Stomach (tissue), 9 donors: ENCODE data around the gene MYO16. TPM values are rescaled to one million over a fixed set of nuclear protein-coding genes. Genes with fewer than 3 reads are reported as not detected.

ENCODE experiments used
- DNase-seq, 2 donors: peaks; one replicate each; pipeline versions ENCODE4 v3.0.0 to v3.0.0-alpha.2; 2013 to 2019
- H3K27ac ChIP-seq, 5 donors: fragments of 200-600 bp in 4 of 5; sonication (generic) in 4 of 5; one replicate each; pipeline ENCODE4 v1.5.1; 2013 to 2019; ENCODE audit warnings: mild to moderate bottlenecking in 1 of 5, moderate library complexity in 1 of 5
- H3K27me3 ChIP-seq, 3 donors: fragments of 200-600 bp; sonication (generic); one replicate each; pipeline ENCODE4 v1.5.1; 2017 to 2019; ENCODE audit warnings: mixed run types in 1 of 3
- H3K36me3 ChIP-seq, 4 donors: fragments of 200-600 bp; sonication (generic); 1 replicate in 3 of 4; 2 replicates in 1 of 4; pipeline ENCODE4 v1.5.1; 2016 to 2019
- H3K4me1 ChIP-seq, 4 donors: fragments of 200-600 bp; sonication (generic); one replicate each; pipeline ENCODE4 v1.5.1; 2016 to 2019
- H3K4me3 ChIP-seq, 4 donors: fragments of 200-600 bp; sonication (generic) in 3 of 4; one replicate each; pipeline ENCODE4 v1.5.1; 2016 to 2019; ENCODE audit warnings: mild to moderate bottlenecking in 1 of 4
- H3K9me3 ChIP-seq, 4 donors: fragments of 200-600 bp; sonication (generic); one replicate each; pipeline ENCODE4 v1.5.1; 2016 to 2019
- EP300 ChIP-seq: sonication (generic); formaldehyde crosslinking; IDR thresholded peaks from one replicate; pipeline ENCODE4 v1.6.1; 2017; ENCODE audit warnings: antibody characterized with exemption
- POLR2A ChIP-seq, 4 donors: fragments of 450-650 bp; IDR thresholded peaks; one replicate each; pipeline ENCODE4 v1.6.1; 2016; ENCODE audit warnings: antibody characterized with exemption in 4 of 4, control low read depth in 2 of 4, mild to moderate bottlenecking in 1 of 4, moderate library complexity in 1 of 4
- POLR2AphosphoS5 ChIP-seq, 3 donors: sonication (generic); formaldehyde crosslinking; IDR thresholded peaks; one replicate each; pipeline ENCODE4 v1.6.1; 2016; ENCODE audit warnings: antibody characterized with exemption in 3 of 3
- WGBS, 5 donors: extraction: QIAGEN DNeasy Blood & Tissue Kit in 3 of 5; methylation state at CpG; one replicate each; pipeline versions ENCODE4 v1.1.5 to v1.1.7; 2013 to 2018; 5-methylcytosine and 5-hydroxymethylcytosine counted together
- intact Hi-C: fragments of 100-400 bp; cut with DNase I; formaldehyde crosslinking; loops from one replicate; pipeline ENCODE4 v1.15.1; 2023; ENCODE audit warnings: low total_unique reads
- polyA plus RNA-seq, 3 donors: library from polyadenylated mRNA; stranded (reverse); fragments of 200-250 nt; gene quantifications; one replicate each; pipeline ENCODE4 v1.2.3, GENCODE V29; 2013
- total RNA-seq, 5 donors: library from RNA; depleted of rRNA; stranded (reverse); fragments of >200 nt; gene quantifications; one replicate each; pipeline versions ENCODE4 v1.1.0 to v1.2.3, GENCODE V29; 2014 to 2016
- TF ChIP-seq, protein P1 (sequence below), 7 experiments: fragments of 450-650 bp in 4 of 7; fragments of 200-600 bp in 3 of 7; sonication (generic) in 3 of 7; IDR thresholded peaks; one replicate each; pipeline ENCODE4 v1.5.1; 2016 to 2019; ENCODE audit warnings: antibody characterized with exemption in 7 of 7, control low read depth in 2 of 7, mild to moderate bottlenecking in 1 of 7
- donor health status: healthy with polysubstance abuse.
- donor health status: Bipolar disorder and iron deficiency.
- donor health status: healthy.

The MYO16 gene
- total and polyA plus RNA-seq, 8 donors = under 0.01 to 1.8 (median 0.15) TPM; not detected in 3

DNA sequence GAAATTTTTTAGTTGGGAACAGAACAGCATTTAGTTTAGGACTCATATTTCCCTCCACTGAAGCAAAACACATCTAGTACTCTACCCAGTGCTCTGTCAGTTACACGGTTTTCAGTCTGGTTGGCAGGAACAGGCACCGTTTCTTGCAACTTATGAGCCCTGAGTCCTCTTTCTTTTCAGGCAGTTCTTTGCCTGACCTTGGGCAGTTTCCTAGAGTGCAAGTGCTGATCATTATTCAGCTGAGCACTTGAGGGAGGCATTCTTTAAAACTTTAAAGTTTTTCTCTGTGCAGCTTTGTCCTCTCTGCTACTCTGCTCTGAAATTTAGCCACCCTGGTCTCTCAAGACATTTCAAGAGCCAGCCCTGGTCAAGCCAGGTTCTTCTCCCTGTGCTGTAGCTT, 96.1 kb downstream of the MYO16 start:
- H3K36me3 ChIP-seq = no peaks in the 10 kb centered on the region
- WGBS, 5 donors = 66 to 82% (median 75%) methylated on average over 2 of the region's 2 CpGs
- H3K4me3 ChIP-seq = no peak overlapping the region
- no peaks in the 10 kb centered on the region for H3K27me3 ChIP-seq
- TF ChIP-seq POLR2A (IDR thresholded peaks at IDR 0.05) = no peak
- TF ChIP-seq POLR2AphosphoS5 (IDR thresholded peaks at IDR 0.05) = no peak
- TF ChIP-seq, protein P1, sequence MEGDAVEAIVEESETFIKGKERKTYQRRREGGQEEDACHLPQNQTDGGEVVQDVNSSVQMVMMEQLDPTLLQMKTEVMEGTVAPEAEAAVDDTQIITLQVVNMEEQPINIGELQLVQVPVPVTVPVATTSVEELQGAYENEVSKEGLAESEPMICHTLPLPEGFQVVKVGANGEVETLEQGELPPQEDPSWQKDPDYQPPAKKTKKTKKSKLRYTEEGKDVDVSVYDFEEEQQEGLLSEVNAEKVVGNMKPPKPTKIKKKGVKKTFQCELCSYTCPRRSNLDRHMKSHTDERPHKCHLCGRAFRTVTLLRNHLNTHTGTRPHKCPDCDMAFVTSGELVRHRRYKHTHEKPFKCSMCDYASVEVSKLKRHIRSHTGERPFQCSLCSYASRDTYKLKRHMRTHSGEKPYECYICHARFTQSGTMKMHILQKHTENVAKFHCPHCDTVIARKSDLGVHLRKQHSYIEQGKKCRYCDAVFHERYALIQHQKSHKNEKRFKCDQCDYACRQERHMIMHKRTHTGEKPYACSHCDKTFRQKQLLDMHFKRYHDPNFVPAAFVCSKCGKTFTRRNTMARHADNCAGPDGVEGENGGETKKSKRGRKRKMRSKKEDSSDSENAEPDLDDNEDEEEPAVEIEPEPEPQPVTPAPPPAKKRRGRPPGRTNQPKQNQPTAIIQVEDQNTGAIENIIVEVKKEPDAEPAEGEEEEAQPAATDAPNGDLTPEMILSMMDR (IDR thresholded peaks at IDR 0.05) = no peak
- no peak for TF ChIP-seq EP300
- intact Hi-C loops = no loop called here
- no peaks in the 10 kb centered on the region for H3K9me3 ChIP-seq
- no peaks in the 10 kb centered on the region for H3K4me1 ChIP-seq
- DNase-seq = no peak
- no peak overlapping the region for H3K27ac ChIP-seq

DNA sequence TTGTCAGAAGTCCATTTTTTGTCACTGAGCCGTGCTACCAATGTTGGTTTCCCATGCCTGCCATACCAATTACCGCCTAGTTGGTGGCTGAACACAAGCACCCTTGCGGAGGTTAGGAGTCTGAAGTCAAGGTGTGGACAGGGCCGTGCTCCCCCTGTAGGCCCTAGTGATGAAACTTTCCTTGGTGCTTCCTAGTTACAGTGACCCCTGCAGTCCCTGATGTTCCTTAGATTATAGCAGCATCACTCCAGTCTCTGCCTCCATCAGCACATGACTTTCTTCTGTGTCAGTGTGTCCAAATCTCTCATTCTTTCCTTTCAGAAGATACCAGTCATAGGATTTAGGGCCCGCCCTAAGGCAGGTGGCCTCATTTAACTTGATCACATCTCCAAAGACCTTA, 99.0 kb downstream of the MYO16 start:
- DNase-seq = no peak
- intact Hi-C loops = no loop called here
- no peak overlapping the region for H3K27ac ChIP-seq
- H3K4me3 ChIP-seq = no peak overlapping the region
- WGBS, 5 donors = 48 to 63% (median 55%) methylated on average over 5 of the region's 5 CpGs
- H3K4me1 ChIP-seq = no peaks in the 10 kb centered on the region
- H3K36me3 ChIP-seq = no peaks in the 10 kb centered on the region
- H3K9me3 ChIP-seq = no peaks in the 10 kb centered on the region
- TF ChIP-seq, protein P1 (IDR thresholded peaks at IDR 0.05) = no peak
- TF ChIP-seq EP300 (no peak), POLR2A (IDR thresholded peaks at IDR 0.05) (no peak), POLR2AphosphoS5 (IDR thresholded peaks at IDR 0.05) (no peak)
- no peaks in the 10 kb centered on the region for H3K27me3 ChIP-seq

DNA sequence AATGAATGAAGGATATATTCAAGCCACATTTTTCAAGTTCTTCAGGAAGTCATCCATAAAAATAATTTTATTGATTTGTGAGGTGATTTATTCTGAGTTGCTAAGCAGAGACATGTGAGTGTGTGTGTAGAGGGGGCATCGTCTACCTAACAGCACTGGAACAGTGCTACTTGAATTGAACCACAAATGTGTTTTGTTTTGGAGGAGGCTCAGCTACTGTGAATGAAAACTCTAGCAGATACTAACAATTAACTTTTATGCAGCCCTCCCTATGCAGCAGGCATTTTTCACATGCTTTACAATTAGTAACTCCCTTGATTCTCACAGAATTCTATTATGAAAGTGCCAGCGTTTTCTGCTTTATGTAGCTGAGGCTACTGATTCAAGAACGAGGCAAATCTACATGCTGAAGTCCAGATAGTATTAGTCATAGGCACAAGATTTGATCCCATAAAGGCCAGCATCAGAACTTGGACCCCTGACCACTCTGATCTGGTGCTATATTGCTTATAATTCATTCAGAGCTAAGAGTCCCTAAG, 103.7 kb downstream of the MYO16 start:
- 50 to 76% (median 61%) methylated on average over 3 of the region's 3 CpGs for WGBS, 5 donors
- Histone ChIP-seq H3K27ac (no peak overlapping the region), H3K36me3 (no peaks in the 10 kb centered on the region), H3K27me3 (no peaks in the 10 kb centered on the region), H3K4me1 (no peaks in the 10 kb centered on the region), H3K4me3 (no peak overlapping the region), H3K9me3 (no peaks in the 10 kb centered on the region)
- TF ChIP-seq POLR2AphosphoS5 (IDR thresholded peaks at IDR 0.05) (no peak), EP300 (no peak), POLR2A (IDR thresholded peaks at IDR 0.05) (no peak)
- TF ChIP-seq, protein P1 (IDR thresholded peaks at IDR 0.05) = no peak
- DNase-seq = no peak
- intact Hi-C loops = no loop called here

DNA sequence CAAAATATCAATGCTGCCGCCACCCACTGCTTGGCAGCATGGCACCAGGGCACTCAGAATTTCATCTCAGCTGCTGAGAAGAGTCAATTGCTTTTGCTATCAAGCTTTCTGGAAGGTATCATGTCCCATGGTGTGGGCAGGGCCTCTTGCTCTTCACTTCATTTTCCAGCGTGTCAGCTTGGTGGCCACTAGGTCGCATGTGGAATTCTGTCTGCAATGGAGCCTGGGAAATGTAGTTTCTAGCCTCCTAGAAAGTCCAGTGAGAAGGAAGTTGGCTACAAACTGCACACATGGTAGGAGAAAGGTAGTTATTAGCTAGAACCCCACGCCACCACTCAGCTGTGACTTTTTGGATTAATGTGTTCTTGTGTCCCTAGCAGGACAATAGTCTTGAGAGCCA, 105.3 kb downstream of the MYO16 start:
- intact Hi-C loops = no loop called here
- TF ChIP-seq, protein P1 (IDR thresholded peaks at IDR 0.05) = no peak
- TF ChIP-seq EP300 (no peak), POLR2AphosphoS5 (IDR thresholded peaks at IDR 0.05) (no peak), POLR2A (IDR thresholded peaks at IDR 0.05) (no peak)
- H3K9me3 ChIP-seq = no peaks in the 10 kb centered on the region
- no peaks in the 10 kb centered on the region for H3K4me1 ChIP-seq
- no peak overlapping the region for H3K4me3 ChIP-seq
- no peaks in the 10 kb centered on the region for H3K36me3 ChIP-seq
- no peak for DNase-seq
- WGBS, 5 donors = 57 to 63% (median 60%) methylated on average over 4 of the region's 4 CpGs
- no peak overlapping the region for H3K27ac ChIP-seq
- H3K27me3 ChIP-seq = no peaks in the 10 kb centered on the region
